K562 (cell line): ENCODE measurements around the gene PTGFR. TPM values are rescaled to one million over a fixed set of nuclear protein-coding genes. Genes with fewer than 3 reads are reported as not detected.

Source experiments
- ATAC-seq: fragments of 200-7000 bp; cut with Tn5 transposase; 3 replicates; pipeline ENCODE4 v1.9.1; 2020; ENCODE audit warnings: moderate library complexity
- BruUV-seq: library from RNA; stranded (reverse); fragments of 400-500 nt; replicated peaks from 2 replicates; lab custom pipeline; 2021; lab: Mats Ljungman, UMichigan
- CTCF ChIA-PET: fragments of 300-600 bp; formaldehyde crosslinking; extraction: SDS; loops from one replicate; lab custom pipeline; 2021; ENCODE audit warnings: low intra/inter-chr PET ratio; lab: Yijun Ruan, JAX
- POLR2A ChIA-PET: fragments of 300-600, 350-650 bp; sonication (Branson Sonifier 250); formaldehyde crosslinking; extraction: SDS; loops from one replicate; lab custom pipeline; 2021; ENCODE audit warnings: antibody characterized with exemption, inconsistent platforms; lab: Yijun Ruan, JAX
- DNase-seq, 4 experiments: peaks; one replicate each; pipeline versions ENCODE4 v3.0.0 to v3.0.0-alpha.2; 2011 to 2018; ENCODE audit warnings: low spot score in 3 of 4, mixed read lengths in 3 of 4; ENCODE audit errors: extremely low read depth in 1 of 4
- FAIRE-seq: peaks from 2 replicates; lab custom pipeline; 2011; peaks lifted over from hg19 to GRCh38; lab: Jason Lieb, UNC
- H2AFZ ChIP-seq: 2 replicates; pipeline ENCODE4 v1.6.0; 2011; ENCODE audit warnings: low read depth, low read length, control low read depth, inconsistent platforms
- H3K27ac ChIP-seq: fragments of 200-600 bp; 3 replicates; pipeline ENCODE4 v1.8.0; 2011; ENCODE audit warnings: low read depth, mild to moderate bottlenecking, control low read depth, inconsistent platforms, low read length, moderate library complexity, mixed read lengths; ENCODE audit errors: extremely low read depth
- H3K27me3 ChIP-seq, 2 experiments: fragments of 300-600 bp in 1 of 2; 2 replicates in 1 of 2; 3 replicates in 1 of 2; pipeline versions ENCODE4 v1.6.0 to v1.8.0; 2011; ENCODE audit warnings: inconsistent platforms in 2 of 2, low read length in 2 of 2, mild to moderate bottlenecking in 1 of 2, mixed read lengths in 1 of 2, moderate library complexity in 1 of 2; ENCODE audit not compliant: control insufficient read depth in 2 of 2, insufficient read depth in 2 of 2
- H3K36me3 ChIP-seq: fragments of 300-600 bp; 3 replicates; pipeline ENCODE4 v1.8.0; 2011; ENCODE audit warnings: mild to moderate bottlenecking, low read length, inconsistent platforms; ENCODE audit not compliant: control insufficient read depth, insufficient read depth
- H3K4me1 ChIP-seq, 2 experiments: fragments of 200-600 bp in 1 of 2; replicated peaks in 1 of 2; 2 replicates in 1 of 2; 3 replicates in 1 of 2; pipeline versions ENCODE4 v1.5.1 to v1.8.0; 2011; ENCODE audit warnings: inconsistent platforms in 2 of 2, low read length in 2 of 2, mild to moderate bottlenecking in 1 of 2, mixed read lengths in 1 of 2, moderate library complexity in 1 of 2; ENCODE audit not compliant: control insufficient read depth in 2 of 2, insufficient read depth in 2 of 2
- H3K4me2 ChIP-seq: 2 replicates; pipeline ENCODE4 v1.6.1; 2011; ENCODE audit warnings: low read length, control low read depth, inconsistent platforms, mixed read lengths; ENCODE audit not compliant: insufficient read depth
- H3K4me3 ChIP-seq: fragments of 200-600 bp; sonication (generic), shearing (Covaris generic); 2 replicates; pipeline ENCODE4 v1.5.1; 2016; ENCODE audit warnings: control low read depth, inconsistent platforms
- H3K79me2 ChIP-seq: fragments of 200-600 bp; 3 replicates; pipeline ENCODE4 v1.8.0; 2011; ENCODE audit warnings: low read length, inconsistent platforms; ENCODE audit not compliant: control insufficient read depth, insufficient read depth
- H3K9ac ChIP-seq, 2 experiments: 2 replicates each; pipeline versions ENCODE4 v1.6.0 to v1.6.1; 2011; ENCODE audit warnings: low read depth in 2 of 2, low read length in 2 of 2, control low read depth in 1 of 2, inconsistent platforms in 1 of 2, mild to moderate bottlenecking in 1 of 2, mixed read lengths in 1 of 2; ENCODE audit not compliant: insufficient read depth in 1 of 2
- H3K9me1 ChIP-seq: one replicate; pipeline ENCODE4 v1.6.0; 2011; ENCODE audit warnings: inconsistent platforms, mild to moderate bottlenecking, low read length, moderate library complexity; ENCODE audit not compliant: control insufficient read depth, insufficient read depth
- H3K9me3 ChIP-seq: replicated peaks from 2 replicates; pipeline ENCODE4 v1.5.1; 2011; ENCODE audit warnings: low read depth, low read length, inconsistent platforms; ENCODE audit not compliant: control insufficient read depth, insufficient read depth
- H4K20me1 ChIP-seq: replicated peaks from 2 replicates; pipeline ENCODE4 v1.6.1; 2011; ENCODE audit warnings: low read length, inconsistent platforms, mixed read lengths; ENCODE audit not compliant: control insufficient read depth, insufficient read depth
- CC2D1A ChIP-seq: fragments of 450-650 bp; IDR thresholded peaks from 2 replicates; pipeline ENCODE4 v1.6.1; 2017; ENCODE audit warnings: mild to moderate bottlenecking
- CCNT2 ChIP-seq: IDR thresholded peaks from 2 replicates; pipeline ENCODE4 v1.6.1; 2011; ENCODE audit warnings: borderline replicate concordance, low read depth, mild to moderate bottlenecking, moderate library complexity, mixed read lengths, low read length; ENCODE audit not compliant: insufficient read length; ENCODE audit errors: extremely low read depth
- CREBBP ChIP-seq: IDR thresholded peaks from one replicate; pipeline ENCODE4 v1.6.1; 2012; ENCODE audit warnings: low read depth, mild to moderate bottlenecking, control low read depth, inconsistent platforms, low read length
- CREM ChIP-seq: IDR thresholded peaks from 2 replicates; pipeline ENCODE4 v1.6.1; 2014; ENCODE audit warnings: antibody characterized with exemption, low read depth
- FOXM1 ChIP-seq, 2 experiments: fragments of 450-650 bp in 1 of 2; sonication (generic) in 1 of 2; formaldehyde crosslinking in 1 of 2; IDR thresholded peaks; 2 replicates each; pipeline versions ENCODE4 v1.6.1 to v1.9.0; 2017 to 2022; ENCODE audit warnings: low read depth in 2 of 2, mild to moderate bottlenecking in 2 of 2, missing genetic modification reagents in 1 of 2, moderate library complexity in 1 of 2
- GABPB2 ChIP-seq: fragments of 250-450 bp; sonication (Bioruptor Pico); conservative IDR thresholded peaks from 2 replicates; pipeline ENCODE4 v1.5.1; 2021; ENCODE audit warnings: mild to moderate bottlenecking
- NR2C1 ChIP-seq, 2 experiments: fragments of 450-650 bp; IDR thresholded peaks; 2 replicates each; pipeline ENCODE4 v1.6.1; 2017; ENCODE audit warnings: mild to moderate bottlenecking in 2 of 2, antibody characterized with exemption in 1 of 2, inconsistent platforms in 1 of 2, missing compliant biosample characterization in 1 of 2, missing genetic modification characterization in 1 of 2
- PTBP1 ChIP-seq: fragments of 200-400 bp; formaldehyde crosslinking; IDR thresholded peaks from 2 replicates; pipeline ENCODE4 v1.6.1; 2017; ENCODE audit warnings: low read depth, low read length
- SETDB1 ChIP-seq: IDR thresholded peaks from one replicate; pipeline ENCODE4 v1.6.1; 2012; ENCODE audit warnings: low read length, control low read depth, inconsistent platforms
- SIN3B ChIP-seq: fragments of 450-650 bp; IDR thresholded peaks from 2 replicates; pipeline ENCODE4 v1.6.1; 2017; ENCODE audit warnings: low read depth, mild to moderate bottlenecking, moderate library complexity
- SP2 ChIP-seq: IDR thresholded peaks from 2 replicates; pipeline ENCODE4 v1.6.1; 2011; ENCODE audit warnings: mild to moderate bottlenecking, low read depth, low read length, moderate library complexity; ENCODE audit not compliant: poor library complexity, severe bottlenecking; ENCODE audit errors: extremely low read depth
- SREBF1 ChIP-seq: fragments of 150-350 bp; IDR thresholded peaks from 2 replicates; pipeline ENCODE4 v1.6.1; 2014; ENCODE audit warnings: antibody characterized with exemption, low read depth, low read length, borderline replicate concordance
- SRSF7 ChIP-seq: fragments of 200-400 bp; formaldehyde crosslinking; optimal IDR thresholded peaks from 2 replicates; pipeline ENCODE3; 2017; ENCODE audit warnings: mild to moderate bottlenecking, low read depth, low read length
- TARDBP ChIP-seq: fragments of 450-650 bp; IDR thresholded peaks from 2 replicates; pipeline ENCODE4 v1.6.1; 2016
- TRIM28 ChIP-seq: fragments of 450-650 bp; IDR thresholded peaks from 2 replicates; pipeline ENCODE4 v1.6.1; 2017
- ZNF253 ChIP-seq: fragments of 250-450 bp; sonication (Bioruptor Pico); conservative IDR thresholded peaks from 2 replicates; pipeline ENCODE4 v1.6.1; 2021; ENCODE audit warnings: mild to moderate bottlenecking
- ZNF785 ChIP-seq: fragments of 250-450 bp; sonication (Bioruptor Pico); IDR thresholded peaks from 2 replicates; pipeline ENCODE4 v1.4.0; 2020; ENCODE audit warnings: mild to moderate bottlenecking
- WGBS: fragments of 100-300 bp; shearing (Covaris generic); methylation state at CpG from one replicate; pipeline ENCODE4 v1.1.6; 2016; ENCODE audit warnings: low coverage, mixed read lengths; ENCODE audit not compliant: insufficient coverage; ENCODE audit errors: missing lambda C conversion rate; 5-methylcytosine and 5-hydroxymethylcytosine counted together
- in situ Hi-C: fragments of 300-500 bp; cut with MboI; formaldehyde crosslinking; loops from 4 replicates; pipeline ENCODE4 v1.15.0; 2018; ENCODE audit warnings: inconsistent platforms, mixed read lengths
- intact Hi-C: fragments of 100-400 bp; cut with micrococcal nuclease; formaldehyde crosslinking; loops from 2 replicates; pipeline ENCODE4 v1.14.2; 2022
- polyA plus RNA-seq, 8 experiments: library from polyadenylated mRNA; depleted of rRNA in 4 of 8; stranded (reverse) in 5 of 8; unstranded in 3 of 8; fragments of >200 nt; fragmentation: Nextera tagmentation in 2 of 8; fragmentation: Illumina TruSeq in 1 of 8; extraction: Ambion mirVana in 2 of 8; extraction: Trizol in 1 of 8; gene quantifications; 2 replicates each; pipeline versions ENCODE4 v1.2.1 to v1.2.3, GENCODE V29; 2011 to 2014; ENCODE audit warnings: inconsistent platforms in 1 of 8, missing spikeins in 1 of 8
- total RNA-seq, 7 experiments: library from RNA; depleted of rRNA in 6 of 7; stranded (reverse); fragments of >200 nt in 6 of 7; fragmentation: Illumina TruSeq in 2 of 7; extraction: Trizol in 2 of 7; gene quantifications; 2 replicates each; pipeline versions ENCODE4 v1.2.1 to v1.2.3, GENCODE V29; 2011 to 2021; ENCODE audit warnings: low replicate concordance in 1 of 7

The PTGFR gene
- total and polyA plus RNA-seq, 9 of the 15 experiments (the other 6 are each of a cell fraction or from before 2014, with no cell fraction given), result 0.04 TPM; not detected in 8

- Histone ChIP-seq H3K9me3 (no peaks in the 10 kb centered on the region), H3K4me1 (no peaks in the 10 kb centered on the region), H3K4me2 (no peak overlapping the region), H2AFZ (no peak overlapping the region), H3K4me3 (no peak overlapping the region), H3K27ac (no peak overlapping the region), H3K79me2 (no peaks in the 10 kb centered on the region), H4K20me1 (no peaks in the 10 kb centered on the region), H3K9ac (no peak overlapping the region), H3K36me3 (no peaks in the 10 kb centered on the region), H3K27me3 (no peaks in the 10 kb centered on the region), H3K9me1 (no peaks in the 10 kb centered on the region)
- in situ Hi-C loops (no loop called here), intact Hi-C loops (no loop called here)
- no TSS peak for BruUV-seq
- ATAC-seq (no peak), FAIRE-seq (no peak), DNase-seq (no peak)
- CTCF ChIA-PET, result no interaction called here
- POLR2A ChIA-PET, result no interaction called here
- 0% methylated on average over 2 of the region's 2 CpGs for WGBS
- TF ChIP-seq SIN3B (no peak), PTBP1 (no peak), GABPB2 (CRISPR knock-in tag) (no peak), CCNT2 (no peak), CC2D1A (no peak), SP2 (no peak), SRSF7 (no peak), FOXM1 (IDR thresholded peaks at IDR 0.05; ENCODE audit: low read depth) (no peak), FOXM1 (CRISPR knock-in tag; IDR thresholded peaks at IDR 0.05; ENCODE audit: low read depth) (no peak), CREBBP (no peak), TRIM28 (no peak), ZNF785 (CRISPR knock-in tag) (no peak), CREM (no peak), NR2C1 (IDR thresholded peaks at IDR 0.05) (no peak), NR2C1 (tag; IDR thresholded peaks at IDR 0.05) (no peak), ZNF253 (CRISPR knock-in tag) (no peak), SREBF1 (no peak), TARDBP (no peak), SETDB1 (no peak)
These were observed 9.8 kb downstream of the PTGFR start for GRCh38 chr1:78500529-78500928.
